NCI-H748 treated with DMSO at 0.1 percent for 48 hours (cell line): ENCODE data around the gene PKMYT1.
A peak's percentile ranks its signal among the peaks of the same experiment; 100 is the strongest.

Experiments used
- DNase-seq: peaks from one replicate; lab custom pipeline; 2025; lab: John Stamatoyannopoulos, UW

Gene PKMYT1

GRCh38 chr16:2996298-2996697 lies 16.1 kb upstream of the PKMYT1 start:
- DNase-seq = no peak

- DNase-seq = no peak
These were observed 12.3 kb upstream of the PKMYT1 start for GRCh38 chr16:2992383-2993081.

GRCh38 chr16:2991566-2992261 lies 11.5 kb upstream of the PKMYT1 start:
- DNase-seq = no peak

GRCh38 chr16:2990891-2991290 lies 10.6 kb upstream of the PKMYT1 start:
- DNase-seq = no peak

GRCh38 chr16:2988590-2989099 lies 8.4 kb upstream of the PKMYT1 start:
- DNase-seq = no peak

- DNase-seq = no peak
These were observed 7.6 kb upstream of the PKMYT1 start for GRCh38 chr16:2987833-2988232.

- no peak for DNase-seq
These were observed 7.0 kb upstream of the PKMYT1 start for GRCh38 chr16:2987286-2987685.

- no peak for DNase-seq
These were observed 6.5 kb upstream of the PKMYT1 start for GRCh38 chr16:2986623-2987188.

- DNase-seq = no peak
These were observed 5.7 kb upstream of the PKMYT1 start for GRCh38 chr16:2985893-2986355.

GRCh38 chr16:2985462-2985861 lies 5.2 kb upstream of the PKMYT1 start:
- DNase-seq = no peak

- peak; percentile 34 for DNase-seq
These were observed 3.5 kb upstream of the PKMYT1 start for GRCh38 chr16:2983706-2984136.

GRCh38 chr16:2982402-2982801 lies 2.2 kb upstream of the PKMYT1 start:
- no peak for DNase-seq

- no peak for DNase-seq
These were observed 1.6 kb upstream of the PKMYT1 start for GRCh38 chr16:2981899-2982250.

GRCh38 chr16:2981177-2981898 lies 1.1 kb upstream of the PKMYT1 start:
- no peak for DNase-seq

- no peak for DNase-seq
These were observed 498 bp downstream of the PKMYT1 start for GRCh38 chr16:2979669-2980226.

GRCh38 chr16:2977440-2977839 lies 2.8 kb downstream of the PKMYT1 start:
- no peak for DNase-seq

- no peak for DNase-seq
These were observed 3.6 kb downstream of the PKMYT1 start for GRCh38 chr16:2976673-2977072.

- DNase-seq = no peak
These were observed 4.0 kb downstream of the PKMYT1 start for GRCh38 chr16:2976201-2976600.

GRCh38 chr16:2975161-2975795 lies 5.0 kb downstream of the PKMYT1 start:
- DNase-seq = no peak

- DNase-seq = no peak
These were observed 5.8 kb downstream of the PKMYT1 start for GRCh38 chr16:2974319-2975056.
